GM12874 (cell line): ENCODE results near the gene LRP1-AS.

Experiments used
- TF ChIP-seq, protein P1 (sequence below): IDR thresholded peaks from 2 replicates; pipeline ENCODE4 v1.5.1; 2011; ENCODE audit warnings: low read depth, mild to moderate bottlenecking, control low read depth, low read length, moderate library complexity; ENCODE audit not compliant: insufficient read depth

The LRP1-AS gene

DNA sequence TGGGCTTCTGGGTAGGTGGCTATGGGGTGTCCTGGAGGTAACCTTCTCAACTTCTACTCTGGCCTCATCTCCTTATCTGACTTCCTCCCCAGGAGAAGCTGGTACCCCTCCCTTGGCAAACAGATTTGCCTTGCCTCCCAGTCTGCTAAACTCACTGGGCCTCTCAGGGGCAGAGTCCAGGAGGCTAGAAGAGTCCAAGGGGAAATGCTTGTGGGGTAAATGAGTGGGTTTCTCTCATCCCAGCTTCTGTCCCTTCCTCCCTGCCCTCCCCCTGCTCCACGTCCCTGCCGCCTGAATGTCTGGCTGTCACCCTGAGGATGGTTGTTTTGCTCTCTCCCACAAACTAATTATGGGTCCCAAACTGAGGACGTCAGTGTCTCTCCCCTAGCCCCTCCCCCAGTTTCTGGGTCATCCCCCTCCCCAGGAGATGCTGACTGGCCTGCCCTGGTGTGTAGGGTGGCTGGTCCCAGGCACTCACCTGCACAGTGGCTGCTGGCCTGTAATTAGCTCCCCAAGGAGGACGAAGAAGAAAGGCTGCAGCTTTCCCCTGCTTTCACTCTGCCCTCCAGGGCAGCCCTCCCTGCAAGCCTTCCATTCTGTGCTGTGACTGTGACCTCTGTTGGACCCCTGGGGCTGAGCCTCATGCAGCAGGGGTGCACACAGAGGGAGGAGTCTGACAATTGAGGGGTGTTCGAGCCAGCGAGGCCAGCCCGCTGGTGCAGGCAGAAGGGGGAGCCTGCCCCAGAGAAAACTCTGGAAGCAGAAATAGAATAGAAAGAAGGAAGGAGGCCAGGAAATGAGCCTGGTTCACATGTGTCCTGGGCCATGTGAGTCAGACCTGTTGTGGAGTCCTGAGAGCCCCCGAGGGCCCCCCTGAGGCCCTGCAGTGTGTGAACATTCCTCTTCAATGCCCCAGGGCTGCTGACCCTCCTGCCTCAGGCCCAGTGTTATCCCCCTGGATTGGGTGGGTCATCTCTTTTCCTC lies at the start of gene LRP1-AS:
Gene LRP1-AS, minus strand, starts transcription at position 659 of the 984 bp plus-strand sequence.
- TF ChIP-seq, protein P1, sequence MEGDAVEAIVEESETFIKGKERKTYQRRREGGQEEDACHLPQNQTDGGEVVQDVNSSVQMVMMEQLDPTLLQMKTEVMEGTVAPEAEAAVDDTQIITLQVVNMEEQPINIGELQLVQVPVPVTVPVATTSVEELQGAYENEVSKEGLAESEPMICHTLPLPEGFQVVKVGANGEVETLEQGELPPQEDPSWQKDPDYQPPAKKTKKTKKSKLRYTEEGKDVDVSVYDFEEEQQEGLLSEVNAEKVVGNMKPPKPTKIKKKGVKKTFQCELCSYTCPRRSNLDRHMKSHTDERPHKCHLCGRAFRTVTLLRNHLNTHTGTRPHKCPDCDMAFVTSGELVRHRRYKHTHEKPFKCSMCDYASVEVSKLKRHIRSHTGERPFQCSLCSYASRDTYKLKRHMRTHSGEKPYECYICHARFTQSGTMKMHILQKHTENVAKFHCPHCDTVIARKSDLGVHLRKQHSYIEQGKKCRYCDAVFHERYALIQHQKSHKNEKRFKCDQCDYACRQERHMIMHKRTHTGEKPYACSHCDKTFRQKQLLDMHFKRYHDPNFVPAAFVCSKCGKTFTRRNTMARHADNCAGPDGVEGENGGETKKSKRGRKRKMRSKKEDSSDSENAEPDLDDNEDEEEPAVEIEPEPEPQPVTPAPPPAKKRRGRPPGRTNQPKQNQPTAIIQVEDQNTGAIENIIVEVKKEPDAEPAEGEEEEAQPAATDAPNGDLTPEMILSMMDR, result no peak

DNA sequence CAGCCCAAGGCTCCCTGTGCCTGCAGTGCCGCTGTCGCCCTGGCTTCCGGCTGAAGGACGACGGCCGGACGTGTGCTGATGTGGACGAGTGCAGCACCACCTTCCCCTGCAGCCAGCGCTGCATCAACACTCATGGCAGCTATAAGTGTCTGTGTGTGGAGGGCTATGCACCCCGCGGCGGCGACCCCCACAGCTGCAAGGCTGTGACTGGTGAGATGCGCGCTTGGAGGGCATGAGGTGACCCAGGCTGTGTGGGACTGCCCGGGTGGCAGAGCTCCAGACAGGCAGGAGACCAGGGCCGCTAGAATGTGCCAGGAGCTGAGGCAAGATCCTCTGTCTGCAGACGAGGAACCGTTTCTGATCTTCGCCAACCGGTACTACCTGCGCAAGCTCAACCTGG lies 49.5 kb upstream of the LRP1-AS start:
- TF ChIP-seq, protein P1, result no peak

- TF ChIP-seq, protein P1, result no peak
Observed at GRCh38 chr12:57196439-57196838, 49.0 kb upstream of the LRP1-AS start.

DNA sequence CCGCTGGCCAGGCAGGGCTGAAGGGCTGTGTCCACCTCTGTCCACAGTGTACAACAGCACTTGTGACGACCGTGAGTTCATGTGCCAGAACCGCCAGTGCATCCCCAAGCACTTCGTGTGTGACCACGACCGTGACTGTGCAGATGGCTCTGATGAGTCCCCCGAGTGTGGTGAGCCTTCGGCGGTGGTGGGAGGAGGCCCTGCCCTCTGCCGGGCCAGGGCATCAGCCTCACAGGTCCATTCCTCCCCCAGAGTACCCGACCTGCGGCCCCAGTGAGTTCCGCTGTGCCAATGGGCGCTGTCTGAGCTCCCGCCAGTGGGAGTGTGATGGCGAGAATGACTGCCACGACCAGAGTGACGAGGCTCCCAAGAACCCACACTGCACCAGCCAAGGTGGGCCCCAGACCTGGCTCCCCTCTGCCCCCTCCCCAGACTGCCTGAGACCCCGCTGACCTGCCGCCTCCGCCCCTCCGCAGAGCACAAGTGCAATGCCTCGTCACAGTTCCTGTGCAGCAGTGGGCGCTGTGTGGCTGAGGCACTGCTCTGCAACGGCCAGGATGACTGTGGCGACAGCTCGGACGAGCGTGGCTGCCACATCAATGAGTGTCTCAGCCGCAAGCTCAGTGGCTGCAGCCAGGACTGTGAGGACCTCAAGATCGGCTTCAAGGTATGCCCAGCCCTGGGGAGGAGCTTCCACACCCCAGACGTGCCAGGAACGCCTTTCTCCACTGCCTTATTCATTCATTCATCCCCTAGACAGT lies 48.4 kb upstream of the LRP1-AS start:
- TF ChIP-seq, protein P1, result no peak

GRCh38 chr12:57195186-57195585 lies 47.8 kb upstream of the LRP1-AS start:
- TF ChIP-seq, protein P1, result no peak

DNA sequence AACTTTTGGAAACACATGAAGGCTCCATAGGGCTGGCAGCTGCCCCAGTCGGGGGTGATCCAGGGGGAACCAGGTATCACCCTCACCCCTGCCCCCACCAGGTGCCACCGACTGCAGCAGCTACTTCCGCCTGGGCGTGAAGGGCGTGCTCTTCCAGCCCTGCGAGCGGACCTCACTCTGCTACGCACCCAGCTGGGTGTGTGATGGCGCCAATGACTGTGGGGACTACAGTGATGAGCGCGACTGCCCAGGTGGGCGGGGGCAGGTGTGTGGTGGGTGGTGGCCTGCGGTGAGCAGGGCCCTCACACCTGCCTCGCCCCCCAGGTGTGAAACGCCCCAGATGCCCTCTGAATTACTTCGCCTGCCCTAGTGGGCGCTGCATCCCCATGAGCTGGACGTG lies 46.8 kb upstream of the LRP1-AS start:
- TF ChIP-seq, protein P1, result no peak

DNA sequence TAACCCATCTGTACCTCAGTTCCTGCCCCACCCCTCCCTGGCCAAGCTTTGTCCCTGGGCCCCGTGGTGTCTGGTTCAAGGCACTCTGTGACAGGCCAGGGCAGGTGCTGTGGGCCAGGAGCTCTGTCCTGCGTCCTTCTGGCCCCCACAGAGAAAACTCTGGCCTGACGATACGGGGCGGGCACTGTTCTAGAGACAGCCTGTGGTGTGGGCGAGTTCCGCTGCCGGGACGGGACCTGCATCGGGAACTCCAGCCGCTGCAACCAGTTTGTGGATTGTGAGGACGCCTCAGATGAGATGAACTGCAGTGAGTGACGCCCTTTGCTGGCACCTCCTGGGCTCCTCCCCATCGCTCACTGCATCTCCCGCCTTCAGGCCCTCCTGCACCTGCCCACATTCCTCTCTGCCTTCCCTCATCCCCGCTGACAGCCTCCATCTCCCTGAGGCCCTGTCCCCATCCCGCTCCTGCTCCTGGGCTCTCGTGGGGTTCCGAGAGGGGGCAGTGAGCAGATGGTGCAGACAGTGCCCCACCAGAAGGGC lies 46.4 kb upstream of the LRP1-AS start:
- TF ChIP-seq, protein P1, result no peak
